GM12878 (cell line): ENCODE results near the gene ATXN7L1.

Source experiments
- BMI1 ChIP-seq: fragments of 450-650 bp; IDR thresholded peaks from 2 replicates; pipeline ENCODE4 v1.6.1; 2016; ENCODE audit warnings: mild to moderate bottlenecking, moderate library complexity, borderline replicate concordance
- CTCF ChIP-seq, 3 experiments: IDR thresholded peaks in 2 of 3; conservative IDR thresholded peaks in 1 of 3; 2 replicates each; pipeline ENCODE4 v1.5.1; 2011; ENCODE audit warnings: low read depth in 3 of 3, low read length in 3 of 3, mild to moderate bottlenecking in 3 of 3, control low read depth in 2 of 3, moderate library complexity in 2 of 3, inconsistent platforms in 1 of 3, mixed read lengths in 1 of 3; ENCODE audit not compliant: control insufficient read depth in 2 of 3, insufficient read depth in 1 of 3; ENCODE audit errors: extremely low read depth in 1 of 3
- EZH2 ChIP-seq: IDR thresholded peaks from 2 replicates; pipeline ENCODE4 v1.6.1; 2012; ENCODE audit warnings: low read depth, mild to moderate bottlenecking, control low read depth, inconsistent platforms, low read length, borderline replicate concordance; ENCODE audit not compliant: control insufficient read depth

- TF ChIP-seq BMI1 (no peak), CTCF (IDR thresholded peaks at IDR 0.05 in 2 of 3, conservative IDR thresholded peaks at IDR 0.05 in 1 of 3; ENCODE audit: control insufficient read depth in 2 of 3, extremely low read depth in 1 of 3, insufficient read depth in 1 of 3, low read depth in 3 of 3, low read length in 3 of 3) (no peak), EZH2 (no peak)
Observed at GRCh38 chr7:105838627-105839231, 37.7 kb downstream of the ATXN7L1 start.
